Right cardiac atrium (tissue), 5 donors: Measurements from ENCODE around the gene SEMA3C. TPM values are rescaled to one million over a fixed set of nuclear protein-coding genes. Genes with fewer than 3 reads are reported as not detected.

Experiments
- ATAC-seq, 2 donors: fragments of 200-7000 bp; cut with Tn5 transposase; one replicate each; pipeline versions ENCODE4 v1.8.0 to v1.9.1; 2020; ENCODE audit warnings: moderate library complexity in 2 of 2, mild to moderate bottlenecking in 1 of 2
- DNase-seq, 3 donors: peaks; one replicate each; pipeline ENCODE4 v3.0.0-alpha.2; 2020
- H3K27ac ChIP-seq: one replicate; pipeline ENCODE4 v1.5.1; 2013; ENCODE audit warnings: mild to moderate bottlenecking, low read length, control low read depth, moderate library complexity
- H3K27me3 ChIP-seq: one replicate; pipeline ENCODE4 v1.6.1; 2013; ENCODE audit not compliant: control insufficient read depth, insufficient read depth
- H3K4me1 ChIP-seq: one replicate; pipeline ENCODE4 v1.6.1; 2013; ENCODE audit warnings: low read length; ENCODE audit not compliant: control insufficient read depth, insufficient read depth
- H3K4me3 ChIP-seq: one replicate; pipeline ENCODE4 v1.5.1; 2013; ENCODE audit warnings: low read length, control low read depth
- H3K9me3 ChIP-seq: one replicate; pipeline ENCODE4 v1.6.1; 2013; ENCODE audit warnings: low read length; ENCODE audit not compliant: control insufficient read depth
- WGBS: extraction: QIAGEN DNeasy Blood & Tissue Kit; methylation state at CpG from one replicate; pipeline ENCODE4 v1.1.7; 2013; 5-methylcytosine and 5-hydroxymethylcytosine counted together
- intact Hi-C, 4 donors: fragments of 100-400 bp; cut with DNase I; formaldehyde crosslinking; loops; one replicate each; pipeline versions ENCODE4 v1.11.0 to v1.14.0; 2022 to 2023
- polyA plus RNA-seq: library from polyadenylated mRNA; stranded (reverse); fragments of 200-250 nt; gene quantifications from one replicate; pipeline ENCODE4 v1.2.3, GENCODE V29; 2013
- total RNA-seq, 4 donors: library from RNA; stranded (reverse); fragmentation: NEBNext Ultra II Directional; extraction: Animal tissue kit (Norgen Biotek cat#: 25700); gene quantifications; one replicate each; pipeline ENCODE4 v1.2.1, GENCODE V29; 2021
- donor health status: healthy with polysubstance abuse.
- donor health status: DM: no; HTN: yes; CAD: no.
- donor health status: DM: no; HTN: no; CAD: no.
- donor health status: DM: no; HTN: yes; CAD: no; lungs with severe emphysema.
- donor health status: DM: yes; HTN: yes; CAD: no.

The SEMA3C gene
- total and polyA plus RNA-seq, 5 donors, result 10.1 to 42.3 (median 40.0) TPM

DNA sequence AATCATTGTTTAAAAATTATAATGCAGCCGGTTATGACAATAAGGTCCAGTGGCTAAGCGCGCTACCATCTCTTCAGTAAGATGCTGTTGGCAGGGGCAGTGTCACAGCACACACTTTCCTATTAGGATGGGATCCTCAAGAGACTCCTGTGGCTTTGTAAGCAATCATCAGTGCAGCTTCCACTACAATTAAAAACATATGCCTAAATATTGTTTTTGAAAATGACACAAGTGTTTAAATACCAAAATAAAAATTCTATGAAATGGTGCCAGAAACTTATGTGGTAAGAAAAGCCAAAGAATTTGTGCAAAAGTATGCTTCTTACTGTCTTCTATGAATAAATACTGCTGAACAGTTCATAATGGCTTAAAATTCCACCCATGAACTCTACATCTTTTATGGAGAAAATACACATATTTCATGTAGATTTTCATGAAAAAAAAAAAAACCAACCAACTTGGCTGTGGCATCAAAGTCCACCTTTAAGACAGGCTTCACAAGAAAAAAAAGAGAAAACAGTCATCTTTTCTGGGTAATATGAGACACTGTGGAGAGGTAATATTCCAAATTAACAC is 132.8 kb downstream of the SEMA3C start:
- Histone ChIP-seq H3K4me3 (no peak overlapping the region), H3K9me3 (no peaks in the 10 kb centered on the region), H3K4me1 (no peaks in the 10 kb centered on the region), H3K27me3 (no peaks in the 10 kb centered on the region), H3K27ac (no peak overlapping the region)
- WGBS, result 94% methylated on average over 3 of the region's 3 CpGs
- intact Hi-C loops, result no loop called here
- DNase-seq (no peak), ATAC-seq (no peak)

DNA sequence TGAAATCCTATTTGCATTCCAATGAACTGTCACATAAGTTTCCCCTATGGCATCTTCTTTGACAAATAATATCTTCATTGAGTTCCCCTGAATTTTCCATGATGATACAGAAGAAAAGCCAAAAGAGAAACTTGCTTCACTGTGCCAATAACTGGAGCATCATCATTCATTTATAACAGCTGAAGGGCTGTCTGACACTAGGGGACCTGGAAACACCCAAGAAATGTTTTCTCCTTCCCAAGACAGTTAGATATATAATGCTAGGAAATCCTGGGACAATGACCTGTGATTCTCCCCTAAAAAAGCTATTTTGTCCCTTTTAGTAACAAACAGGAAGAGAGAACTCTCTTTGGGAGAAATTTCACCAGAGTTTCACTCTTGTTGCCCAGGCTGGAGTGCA is 133.6 kb downstream of the SEMA3C start:
- no peak overlapping the region for H3K27ac ChIP-seq
- no peaks in the 10 kb centered on the region for H3K9me3 ChIP-seq
- intact Hi-C loops, result no loop called here
- no peaks in the 10 kb centered on the region for H3K27me3 ChIP-seq
- H3K4me3 ChIP-seq, result no peak overlapping the region
- peaks cover 2% of the 10 kb centered on the region for H3K4me1 ChIP-seq
- DNase-seq, result no peak
- no peak for ATAC-seq

DNA sequence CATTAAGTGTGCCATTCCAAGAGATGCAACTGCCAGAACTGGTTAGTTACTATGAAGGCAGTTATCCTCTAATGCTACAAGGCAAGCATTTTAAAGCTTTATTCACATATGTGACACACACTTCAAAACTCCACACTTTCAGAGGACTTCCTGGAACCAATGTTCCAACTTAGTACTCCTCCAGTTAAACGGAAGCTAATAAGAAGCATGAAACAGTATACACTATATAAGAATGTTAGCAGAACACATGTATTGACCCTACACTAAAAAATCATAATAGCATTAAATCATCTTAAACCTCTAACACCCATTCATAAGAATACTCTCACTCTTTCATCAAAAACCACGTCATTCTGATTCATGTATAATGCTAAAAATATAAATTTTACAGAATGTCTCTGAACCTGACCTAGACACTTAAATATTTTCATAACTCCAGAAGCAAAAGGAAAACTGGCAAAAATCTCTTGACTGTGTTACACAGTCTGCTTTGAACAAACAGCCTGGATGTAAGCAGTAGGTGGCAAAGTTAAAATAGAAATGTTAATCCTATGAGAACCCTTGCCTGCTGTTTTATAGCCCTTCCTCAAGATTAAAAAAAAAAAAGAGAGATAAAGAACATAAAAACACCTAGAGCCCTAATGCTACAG is 135.0 kb downstream of the SEMA3C start:
- H3K4me1 ChIP-seq, result peaks cover 2% of the 10 kb centered on the region

DNA sequence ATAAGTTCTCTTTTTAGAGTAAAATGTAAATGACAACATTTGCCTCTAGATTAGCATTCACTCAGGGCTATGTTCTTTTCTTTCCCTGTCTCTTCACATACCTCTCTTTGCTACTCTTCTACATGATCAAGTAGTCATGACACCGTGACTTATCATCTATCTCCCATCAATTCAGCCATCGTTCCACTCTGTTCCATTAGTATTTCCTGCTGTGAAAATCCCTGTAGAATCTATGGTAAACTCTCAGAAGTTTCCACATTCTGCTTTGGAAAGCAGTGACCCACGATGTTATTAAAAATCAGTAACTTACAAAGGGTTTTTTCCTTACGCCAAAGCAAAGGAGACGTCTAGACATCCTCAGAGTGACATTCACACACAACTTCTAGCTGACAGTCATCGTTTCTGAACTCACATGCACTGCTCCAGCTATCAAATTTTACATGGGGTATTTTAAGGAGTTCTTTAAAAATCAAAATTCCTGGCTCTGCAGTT is 135.6 kb downstream of the SEMA3C start:
- H3K4me3 ChIP-seq, result no peak overlapping the region
- H3K27ac ChIP-seq, result no peak overlapping the region
- ATAC-seq, result no peak
- WGBS, result 40% methylated on average over 6 of the region's 6 CpGs
- no peaks in the 10 kb centered on the region for H3K27me3 ChIP-seq
- intact Hi-C loops, result no loop called here
- peaks cover 2% of the 10 kb centered on the region for H3K4me1 ChIP-seq
- H3K9me3 ChIP-seq, result no peaks in the 10 kb centered on the region
- DNase-seq, result no peak

More for the DNA sequence above, 135.0 kb downstream of the SEMA3C start:
- no peak overlapping the region for H3K4me3 ChIP-seq
- ATAC-seq, result no peak
- DNase-seq, result no peak
- no peaks in the 10 kb centered on the region for H3K27me3 ChIP-seq
- WGBS, result 38% methylated on average over 2 of the region's 2 CpGs
- no peak overlapping the region for H3K27ac ChIP-seq
- intact Hi-C loops, result no loop called here
- H3K9me3 ChIP-seq, result no peaks in the 10 kb centered on the region

DNA sequence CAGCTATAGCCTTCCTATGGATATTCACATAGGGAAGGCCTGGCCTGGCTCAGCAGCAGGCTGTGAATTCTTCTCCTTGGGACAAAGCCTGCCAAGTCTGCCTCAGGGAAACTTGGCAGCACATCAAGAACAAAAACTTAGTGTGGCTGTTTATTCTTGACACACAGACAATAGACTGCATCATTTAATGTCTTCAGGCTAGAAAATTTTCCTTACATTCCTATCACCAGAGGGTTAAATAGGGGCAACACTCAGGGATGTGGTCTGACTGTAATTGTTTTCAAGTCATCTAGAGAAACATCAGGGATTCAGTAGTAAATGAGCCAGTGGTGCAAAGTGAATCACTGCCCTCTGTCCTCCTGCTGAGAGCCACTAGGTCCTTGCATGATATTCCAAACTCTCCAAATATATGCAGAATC is 137.3 kb downstream of the SEMA3C start:
- peaks cover 2% of the 10 kb centered on the region for H3K4me1 ChIP-seq
- DNase-seq (peak in 2 of 3 donors; percentile 47 to 72), ATAC-seq (peak; percentile 81 to 91)
- no peak overlapping the region for H3K4me3 ChIP-seq
- no peaks in the 10 kb centered on the region for H3K9me3 ChIP-seq
- no peaks in the 10 kb centered on the region for H3K27me3 ChIP-seq
- H3K27ac ChIP-seq, result peak overlapping the region; percentile 71
- intact Hi-C loops, result no loop called here

DNA sequence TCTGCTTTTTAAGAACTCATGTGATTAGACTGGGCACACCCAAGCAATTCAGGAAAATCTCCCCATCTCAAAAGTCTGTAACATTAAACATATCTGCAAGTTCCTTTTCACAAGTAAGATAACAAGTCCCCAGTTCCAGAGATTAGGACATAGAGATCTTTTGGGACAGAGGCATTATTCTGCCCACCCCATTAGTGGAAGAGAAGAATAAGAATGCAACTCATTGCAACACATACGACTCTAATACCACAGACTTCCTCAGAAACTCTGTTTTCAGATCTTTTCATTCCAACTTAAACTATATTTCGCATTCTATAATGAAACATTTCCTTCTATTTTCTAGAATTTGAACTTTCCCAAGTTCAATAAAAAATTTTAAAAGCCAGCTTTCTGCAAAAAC is 137.7 kb downstream of the SEMA3C start:
- ATAC-seq (peak; percentile 72 to 73), DNase-seq (no peak)
- no peaks in the 10 kb centered on the region for H3K9me3 ChIP-seq
- intact Hi-C loops, result no loop called here
- no peaks in the 10 kb centered on the region for H3K27me3 ChIP-seq
- H3K27ac ChIP-seq, result peak overlapping the region; percentile 71
- 48% methylated on average over 2 of the region's 2 CpGs for WGBS
- peaks cover 2% of the 10 kb centered on the region for H3K4me1 ChIP-seq
- H3K4me3 ChIP-seq, result no peak overlapping the region

DNA sequence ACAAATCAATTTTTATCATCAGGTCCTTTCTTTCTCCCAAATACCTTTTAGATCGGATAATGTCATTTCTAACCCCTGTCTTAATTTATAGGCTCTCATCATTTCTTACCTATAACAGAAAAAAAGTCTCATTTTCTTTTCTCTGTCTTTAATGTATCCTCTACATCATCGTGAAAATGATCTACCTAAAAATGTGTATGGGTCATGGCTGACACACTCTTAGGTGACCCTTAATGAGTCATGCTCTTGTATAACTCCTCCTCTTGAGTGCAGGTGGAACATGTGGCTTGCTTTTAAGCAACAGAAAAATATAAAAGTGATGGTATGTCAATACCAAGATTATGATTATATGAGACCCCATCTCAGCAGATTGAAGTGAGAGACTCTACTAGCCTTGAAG is 139.4 kb downstream of the SEMA3C start:
- intact Hi-C loops, result no loop called here
- H3K9me3 ChIP-seq, result no peaks in the 10 kb centered on the region
- ATAC-seq (no peak), DNase-seq (no peak)
- 95% methylated on average over 2 of the region's 2 CpGs for WGBS
- no peak overlapping the region for H3K4me3 ChIP-seq
- no peaks in the 10 kb centered on the region for H3K27me3 ChIP-seq
- no peak overlapping the region for H3K27ac ChIP-seq
- H3K4me1 ChIP-seq, result peaks cover 2% of the 10 kb centered on the region

DNA sequence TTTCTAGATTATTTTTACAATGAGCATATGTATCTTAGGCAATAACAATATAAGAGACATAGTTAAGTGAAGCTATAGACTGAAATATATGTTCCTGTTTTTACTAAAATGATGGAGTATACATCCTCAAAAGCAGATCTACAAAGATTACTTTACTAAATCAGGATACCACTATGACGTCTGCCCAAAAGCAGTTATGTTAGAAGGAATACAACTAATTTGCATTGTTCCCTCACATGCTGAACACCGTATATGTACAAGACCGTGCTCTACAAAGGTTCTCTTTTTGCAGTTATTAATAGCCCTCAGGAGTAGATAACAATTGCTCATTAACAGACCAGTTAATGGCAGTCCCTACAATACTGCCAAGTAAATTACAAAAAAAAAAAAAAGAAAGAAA is 143.0 kb downstream of the SEMA3C start:
- ATAC-seq, result peak in 1 of 2 donors; percentile 41
- DNase-seq, result no peak
- H3K27me3 ChIP-seq, result no peaks in the 10 kb centered on the region
- H3K27ac ChIP-seq, result no peak overlapping the region
- no peak overlapping the region for H3K4me3 ChIP-seq
- intact Hi-C loops, result no loop called here
- no peaks in the 10 kb centered on the region for H3K9me3 ChIP-seq
- WGBS, result 54% methylated on average over 3 of the region's 3 CpGs
- H3K4me1 ChIP-seq, result peaks cover 3% of the 10 kb centered on the region

DNA sequence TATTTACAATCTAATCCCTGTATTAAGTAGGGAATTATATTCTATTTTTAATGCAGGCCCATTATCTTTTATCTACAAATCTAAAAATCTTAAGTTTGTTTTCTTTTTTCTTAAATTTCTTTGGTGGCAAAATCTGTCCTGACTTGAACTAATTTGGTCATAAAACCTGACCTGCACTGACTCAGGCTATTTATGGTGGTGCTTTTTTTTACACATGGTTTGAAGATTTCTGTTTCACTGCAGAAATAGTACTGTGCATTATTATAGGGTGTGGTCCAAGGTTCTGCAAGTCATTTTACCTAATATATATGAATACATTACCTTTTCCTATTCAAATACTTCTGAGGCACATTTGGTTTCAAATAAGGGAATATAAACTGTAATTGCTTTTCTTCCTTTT is 143.4 kb downstream of the SEMA3C start:
- no peaks in the 10 kb centered on the region for H3K9me3 ChIP-seq
- peaks cover 1% of the 10 kb centered on the region for H3K4me1 ChIP-seq
- intact Hi-C loops, result no loop called here
- ATAC-seq (no peak), DNase-seq (no peak)
- no peak overlapping the region for H3K27ac ChIP-seq
- H3K27me3 ChIP-seq, result no peaks in the 10 kb centered on the region
- H3K4me3 ChIP-seq, result no peak overlapping the region

DNA sequence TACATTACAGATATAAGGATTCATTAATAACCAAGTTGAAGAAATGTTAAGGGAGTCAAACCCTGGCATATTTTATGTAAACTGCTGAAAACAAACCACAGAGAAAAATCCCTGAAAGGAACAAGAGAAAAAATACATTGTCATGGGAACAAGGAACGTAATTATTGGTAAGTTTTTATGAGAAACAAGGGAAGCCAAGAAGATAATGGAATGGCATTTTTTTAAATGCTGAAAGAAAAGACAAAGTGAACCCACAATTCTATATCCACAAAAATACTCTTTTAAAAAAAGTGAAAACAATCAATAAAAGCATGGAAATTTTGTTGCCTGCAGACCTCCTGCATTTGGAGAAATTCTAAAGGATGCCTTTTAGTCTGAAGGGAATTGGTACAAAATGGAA is 144.0 kb downstream of the SEMA3C start:
- no peak overlapping the region for H3K4me3 ChIP-seq
- intact Hi-C loops, result no loop called here
- 80% methylated on average over 1 of the region's 1 CpG for WGBS
- ATAC-seq, result no peak
- DNase-seq, result no peak
- no peaks in the 10 kb centered on the region for H3K27me3 ChIP-seq
- peaks cover 1% of the 10 kb centered on the region for H3K4me1 ChIP-seq
- no peak overlapping the region for H3K27ac ChIP-seq
- H3K9me3 ChIP-seq, result no peaks in the 10 kb centered on the region

DNA sequence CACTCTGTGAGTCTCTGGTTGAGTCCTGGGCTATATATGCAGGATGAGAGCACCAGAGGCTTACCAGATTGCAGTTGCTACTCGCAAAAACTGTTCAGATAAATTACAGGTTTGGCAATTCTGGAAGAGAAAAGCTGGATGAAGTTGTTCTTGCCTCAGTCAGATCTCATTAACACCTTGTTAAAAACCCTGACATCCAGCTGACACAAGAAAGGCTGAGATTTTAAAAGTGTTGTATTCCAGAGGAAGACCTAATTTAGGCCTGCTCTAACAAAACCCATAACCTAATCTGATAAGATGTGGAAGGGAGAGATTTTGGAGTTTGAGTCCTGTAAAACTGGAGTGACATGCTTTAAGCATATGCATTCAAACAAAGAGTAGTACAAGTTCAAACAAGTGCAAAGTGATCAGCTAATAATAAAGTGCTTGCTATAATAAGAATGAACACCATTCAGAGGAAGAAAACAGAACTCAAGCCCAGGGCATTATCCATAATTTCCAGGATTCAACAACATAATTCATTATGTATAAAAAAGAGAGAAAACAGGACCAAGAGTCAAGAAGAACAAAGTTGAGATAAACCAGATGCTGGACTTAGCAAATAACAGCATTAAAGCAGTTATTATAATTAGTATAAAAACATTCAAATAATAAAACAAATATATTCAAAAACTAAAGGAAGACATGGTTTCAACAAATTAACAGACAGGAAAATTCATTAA is 144.9 kb downstream of the SEMA3C start:
- intact Hi-C loops, result no loop called here
- Histone ChIP-seq H3K27me3 (no peaks in the 10 kb centered on the region), H3K4me1 (peaks cover 1% of the 10 kb centered on the region), H3K4me3 (no peak overlapping the region), H3K9me3 (no peaks in the 10 kb centered on the region), H3K27ac (no peak overlapping the region)
- no peak for DNase-seq
- 39% methylated on average over 1 of the region's 1 CpG for WGBS
- no peak for ATAC-seq
